ENCODE data around the gene ANAPC5. TPM values are rescaled to one million over a fixed set of nuclear protein-coding genes. Genes with fewer than 3 reads are reported as not detected.
A peak's percentile ranks its signal among the peaks of the same experiment; 100 is the strongest.

ANAPC5 gene
- total and polyA plus RNA-seq, 7 experiments from 2014 or later: 88.1 to 172 (median 141) TPM

- no peaks in the 10 kb centered on the region for H3K27me3 Mint-ChIP-seq
- no peaks in the 10 kb centered on the region for H3K27me3 ChIP-seq (ENCODE audit: control insufficient read depth in 2 of 2, insufficient read depth in 2 of 2, low read length in 2 of 2)
- peaks cover 16 to 65% (median 27%) of the 10 kb centered on the region in 5 donors for H3K36me3 Mint-ChIP-seq
- no peaks in the 10 kb centered on the region for H3K9me3 ChIP-seq (ENCODE audit: control insufficient read depth in 2 of 3, low read length in 3 of 3)
- peaks cover 0 to 4% (median 0%) of the 10 kb centered on the region in 7 donors for H3K4me1 Mint-ChIP-seq
- intact Hi-C loops (cut with micrococcal nuclease): no loop called here
- ATAC-seq: no peak
- H3K4me3 Mint-ChIP-seq: no peak overlapping the region
- ChIA-PET POLR2A (interaction anchor here (1.0 to 1.3 kb wide), 2 partner anchors 72 to 91 kb away, joined by 3 to 4 read pairs; partner anchors contain the start of gene RNF34), CTCF (no interaction called here)
- H3K27ac ChIP-seq (ENCODE audit: low read depth, low read length): no peak overlapping the region
- H3K4me1 ChIP-seq (ENCODE audit: control insufficient read depth in 2 of 2, insufficient read depth in 2 of 2, low read length in 2 of 2): no peaks in the 10 kb centered on the region
- no peak for DNase-seq
- peaks cover 25 to 92% (median 27%) of the 10 kb centered on the region in 3 experiments for H3K36me3 ChIP-seq (ENCODE audit: control insufficient read depth in 2 of 3, insufficient read depth in 3 of 3, low read length in 3 of 3)
- H3K4me3 ChIP-seq (ENCODE audit: low read length): no peak overlapping the region
- no peaks in the 10 kb centered on the region for H3K9me3 Mint-ChIP-seq
- H3K27ac Mint-ChIP-seq: no peak overlapping the region
Measured at GRCh38 chr12:121328620-121329019, 23.6 kb downstream of the ANAPC5 start.

GRCh38 chr12:121326996-121327674 lies 25.1 kb downstream of the ANAPC5 start:
- Histone ChIP-seq H3K27ac (ENCODE audit: low read depth, low read length) (no peak overlapping the region), H3K9me3 (ENCODE audit: control insufficient read depth in 2 of 3, low read length in 3 of 3) (no peaks in the 10 kb centered on the region), H3K4me3 (ENCODE audit: low read length) (no peak overlapping the region), H3K27me3 (ENCODE audit: control insufficient read depth in 2 of 2, insufficient read depth in 2 of 2, low read length in 2 of 2) (no peaks in the 10 kb centered on the region), H3K4me1 (ENCODE audit: control insufficient read depth in 2 of 2, insufficient read depth in 2 of 2, low read length in 2 of 2) (no peaks in the 10 kb centered on the region), H3K36me3 (ENCODE audit: control insufficient read depth in 2 of 3, insufficient read depth in 3 of 3, low read length in 3 of 3) (peaks cover 19 to 91% (median 25%) of the 10 kb centered on the region in 3 experiments)
- H3K27ac Mint-ChIP-seq: no peak overlapping the region
- peaks cover 0 to 4% (median 0%) of the 10 kb centered on the region in 7 donors for H3K4me1 Mint-ChIP-seq
- H3K4me3 Mint-ChIP-seq: no peak overlapping the region
- no peak for DNase-seq
- CTCF ChIA-PET: no interaction called here
- peaks cover 18 to 65% (median 28%) of the 10 kb centered on the region in 5 donors for H3K36me3 Mint-ChIP-seq
- no peak for ATAC-seq
- no peaks in the 10 kb centered on the region for H3K27me3 Mint-ChIP-seq
- intact Hi-C loops (cut with micrococcal nuclease): no loop called here
- no peaks in the 10 kb centered on the region for H3K9me3 Mint-ChIP-seq
- POLR2A ChIA-PET: no interaction called here

- H3K27ac Mint-ChIP-seq: no peak overlapping the region
Measured at GRCh38 chr12:121325922-121326396, 26.3 kb downstream of the ANAPC5 start.

DNA sequence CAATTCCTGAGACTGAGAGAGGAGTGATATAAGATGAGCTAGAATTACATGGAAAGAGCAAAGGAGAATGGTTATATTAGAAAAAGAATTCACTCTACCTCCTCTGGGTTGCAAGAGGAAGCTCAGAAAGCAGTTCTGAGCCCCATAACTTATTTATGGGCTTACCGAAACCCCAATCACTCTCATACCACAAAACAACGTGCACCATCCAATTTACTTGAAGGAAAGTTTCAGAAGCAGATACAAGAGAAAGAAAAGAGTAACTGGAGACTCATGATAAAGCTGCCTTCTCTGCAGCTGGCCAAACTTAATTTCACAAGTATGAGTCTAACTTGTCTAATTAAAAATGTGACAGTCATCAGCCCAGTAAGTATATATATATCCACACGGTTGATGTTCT lies 28.3 kb downstream of the ANAPC5 start:
- POLR2A ChIA-PET: no interaction called here
- H3K9me3 ChIP-seq (ENCODE audit: control insufficient read depth in 2 of 3, low read length in 3 of 3): no peaks in the 10 kb centered on the region
- H3K27me3 Mint-ChIP-seq: no peaks in the 10 kb centered on the region

More at GRCh38 chr12:121325922-121326396, 26.3 kb downstream of the ANAPC5 start:
- no peak overlapping the region for H3K4me3 ChIP-seq (ENCODE audit: low read length)
- intact Hi-C loops (cut with micrococcal nuclease): no loop called here
- peaks cover 18 to 58% (median 24%) of the 10 kb centered on the region in 5 donors for H3K36me3 Mint-ChIP-seq
- H3K9me3 Mint-ChIP-seq: no peaks in the 10 kb centered on the region
- ChIA-PET POLR2A (interaction anchor here (0.6 kb wide), 1 partner anchor 8 kb away, joined by 3 read pairs; no protein-coding TSS in a partner anchor), CTCF (no interaction called here)
- no peaks in the 10 kb centered on the region for H3K27me3 Mint-ChIP-seq
- H3K27me3 ChIP-seq (ENCODE audit: control insufficient read depth in 2 of 2, insufficient read depth in 2 of 2, low read length in 2 of 2): no peaks in the 10 kb centered on the region
- H3K4me1 Mint-ChIP-seq: peaks cover 0 to 4% (median 0%) of the 10 kb centered on the region in 7 donors
- DNase-seq: peak in 1 of 9 donors; percentile 4
- no peak overlapping the region for H3K4me3 Mint-ChIP-seq
- no peaks in the 10 kb centered on the region for H3K4me1 ChIP-seq (ENCODE audit: control insufficient read depth in 2 of 2, insufficient read depth in 2 of 2, low read length in 2 of 2)
- H3K9me3 ChIP-seq (ENCODE audit: control insufficient read depth in 2 of 3, low read length in 3 of 3): no peaks in the 10 kb centered on the region
- peaks cover 13 to 83% (median 22%) of the 10 kb centered on the region in 3 experiments for H3K36me3 ChIP-seq (ENCODE audit: control insufficient read depth in 2 of 3, insufficient read depth in 3 of 3, low read length in 3 of 3)
- H3K27ac ChIP-seq (ENCODE audit: low read depth, low read length): no peak overlapping the region
- no peak for ATAC-seq

DNA sequence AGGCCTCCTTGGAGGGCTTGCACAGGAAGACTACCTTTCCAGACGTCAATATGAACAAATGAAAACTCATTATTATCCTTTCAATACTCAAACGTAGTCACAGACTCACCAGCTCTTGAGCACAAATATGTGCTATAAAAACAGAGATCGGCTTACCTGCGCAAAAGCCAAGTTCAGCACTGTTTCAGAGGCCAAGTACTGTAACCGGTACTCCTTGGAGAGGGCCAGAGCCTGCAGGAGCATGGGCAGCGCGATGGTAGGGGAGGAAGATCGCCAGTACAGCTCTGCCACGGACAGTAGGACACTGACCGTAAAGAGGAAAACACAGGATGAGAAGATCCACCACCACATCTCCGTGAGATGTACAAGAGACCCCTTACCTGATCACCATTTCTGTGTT lies 34.1 kb downstream of the ANAPC5 start:
- no peak for ATAC-seq
- ChIA-PET POLR2A (interaction anchor here (0.7 kb wide), 1 partner anchor 8 kb away, joined by 3 read pairs; no protein-coding TSS in a partner anchor), CTCF (interaction anchor here (0.5 to 0.6 kb wide), 2 partner anchors 164 to 1027 kb away, joined by 3 to 4 read pairs; no protein-coding TSS in a partner anchor)
- Histone ChIP-seq H3K27me3 (ENCODE audit: control insufficient read depth in 2 of 2, insufficient read depth in 2 of 2, low read length in 2 of 2) (no peaks in the 10 kb centered on the region), H3K4me3 (ENCODE audit: low read length) (no peak overlapping the region), H3K27ac (ENCODE audit: low read depth, low read length) (no peak overlapping the region), H3K36me3 (ENCODE audit: control insufficient read depth in 2 of 3, insufficient read depth in 3 of 3, low read length in 3 of 3) (peaks cover 0 to 26% (median 5%) of the 10 kb centered on the region in 3 experiments), H3K4me1 (ENCODE audit: control insufficient read depth in 2 of 2, insufficient read depth in 2 of 2, low read length in 2 of 2) (no peaks in the 10 kb centered on the region), H3K9me3 (ENCODE audit: control insufficient read depth in 2 of 3, low read length in 3 of 3) (no peaks in the 10 kb centered on the region)
- peak overlapping the region in 2 of 9 donors; percentile 42 to 51 for H3K27ac Mint-ChIP-seq
- H3K4me3 Mint-ChIP-seq: no peak overlapping the region
- H3K4me1 Mint-ChIP-seq: peaks cover 10 to 29% (median 23%) of the 10 kb centered on the region in 7 donors
- no peaks in the 10 kb centered on the region for H3K9me3 Mint-ChIP-seq
- DNase-seq: no peak
- intact Hi-C loops (cut with micrococcal nuclease): no loop called here
- H3K36me3 Mint-ChIP-seq: peaks cover 7 to 33% (median 23%) of the 10 kb centered on the region in 5 donors
- no peaks in the 10 kb centered on the region for H3K27me3 Mint-ChIP-seq

More for the DNA sequence above, 28.3 kb downstream of the ANAPC5 start:
- intact Hi-C loops (cut with micrococcal nuclease): no loop called here
- DNase-seq (no peak), ATAC-seq (no peak)
- no peaks in the 10 kb centered on the region for H3K4me1 ChIP-seq (ENCODE audit: control insufficient read depth in 2 of 2, insufficient read depth in 2 of 2, low read length in 2 of 2)
- H3K4me3 ChIP-seq (ENCODE audit: low read length): no peak overlapping the region
- H3K36me3 Mint-ChIP-seq: peaks cover 18 to 50% (median 24%) of the 10 kb centered on the region in 5 donors
- no peaks in the 10 kb centered on the region for H3K9me3 Mint-ChIP-seq
- peaks cover 0 to 68% (median 9%) of the 10 kb centered on the region in 3 experiments for H3K36me3 ChIP-seq (ENCODE audit: control insufficient read depth in 2 of 3, insufficient read depth in 3 of 3, low read length in 3 of 3)
- H3K27ac ChIP-seq (ENCODE audit: low read depth, low read length): no peak overlapping the region
- no peak overlapping the region for H3K4me3 Mint-ChIP-seq
- CTCF ChIA-PET: interaction anchor here (1.1 kb wide), 1 partner anchor 102 kb away, joined by 3 read pairs; no protein-coding TSS in a partner anchor
- H3K27ac Mint-ChIP-seq: peak overlapping the region in 3 of 9 donors; percentile 2 to 55 (median 17)
- peaks cover 0 to 4% (median 0%) of the 10 kb centered on the region in 7 donors for H3K4me1 Mint-ChIP-seq
- H3K27me3 ChIP-seq (ENCODE audit: control insufficient read depth in 2 of 2, insufficient read depth in 2 of 2, low read length in 2 of 2): no peaks in the 10 kb centered on the region

DNA sequence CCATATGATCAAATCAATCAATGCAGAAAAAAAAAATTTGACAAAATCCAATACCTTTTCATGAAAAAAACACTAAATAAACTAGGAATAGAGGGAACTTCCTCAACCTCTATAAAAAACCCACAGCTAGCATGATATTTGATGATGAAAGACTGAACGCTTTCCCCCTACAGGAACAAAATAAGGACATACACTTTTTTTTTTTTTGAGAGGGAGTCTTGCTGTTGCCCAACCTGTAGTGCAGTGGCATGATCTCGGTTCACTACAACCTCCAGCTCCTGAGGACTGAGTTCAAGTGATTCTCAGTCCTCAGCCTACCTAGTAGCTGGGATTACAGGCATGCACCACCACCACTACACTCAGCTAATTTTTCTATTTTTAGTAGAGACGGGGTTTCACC lies 37.8 kb downstream of the ANAPC5 start:
- no peaks in the 10 kb centered on the region for H3K27me3 Mint-ChIP-seq
- no peak overlapping the region for H3K4me3 Mint-ChIP-seq
- DNase-seq (peak in 1 of 9 donors; percentile 4), ATAC-seq (no peak)
- Histone ChIP-seq H3K27ac (ENCODE audit: low read depth, low read length) (no peak overlapping the region), H3K36me3 (ENCODE audit: control insufficient read depth in 2 of 3, insufficient read depth in 3 of 3, low read length in 3 of 3) (peaks cover 5 to 22% (median 16%) of the 10 kb centered on the region in 3 experiments), H3K9me3 (ENCODE audit: control insufficient read depth in 2 of 3, low read length in 3 of 3) (no peaks in the 10 kb centered on the region), H3K4me1 (ENCODE audit: control insufficient read depth in 2 of 2, insufficient read depth in 2 of 2, low read length in 2 of 2) (no peaks in the 10 kb centered on the region), H3K27me3 (ENCODE audit: control insufficient read depth in 2 of 2, insufficient read depth in 2 of 2, low read length in 2 of 2) (no peaks in the 10 kb centered on the region), H3K4me3 (ENCODE audit: low read length) (no peak overlapping the region)
- CTCF ChIA-PET: no interaction called here
- H3K4me1 Mint-ChIP-seq: peaks cover 11 to 41% (median 28%) of the 10 kb centered on the region in 7 donors
- H3K9me3 Mint-ChIP-seq: no peaks in the 10 kb centered on the region
- peak overlapping the region in 7 of 9 donors; percentile 11 to 64 (median 33) for H3K27ac Mint-ChIP-seq
- H3K36me3 Mint-ChIP-seq: peaks cover 13 to 47% (median 36%) of the 10 kb centered on the region in 5 donors
- intact Hi-C loops (cut with micrococcal nuclease): no loop called here
- POLR2A ChIA-PET: no interaction called here

Data from naive thymus-derived CD4-positive, alpha-beta T cell (primary cell).